RWPE2 (cell line): ENCODE data around the gene GBA2.

ENCODE experiments used
- ATAC-seq: fragments of 200-7000 bp; cut with Tn5 transposase; 3 replicates; pipeline ENCODE4 v1.9.1; 2021; ENCODE audit warnings: low read depth
- DNase-seq: peaks from one replicate; pipeline ENCODE4 v3.0.0-alpha.2; 2020; ENCODE audit warnings: low spot score
- H3K27ac ChIP-seq: fragments of 450-650 bp; 2 replicates; pipeline ENCODE4 v1.5.1; 2017; ENCODE audit warnings: mild to moderate bottlenecking; ENCODE audit not compliant: poor library complexity, severe bottlenecking
- H3K27me3 ChIP-seq: fragments of 250-450 bp; sonication (Bioruptor Pico); 2 replicates; pipeline ENCODE4 v1.5.1; 2021; ENCODE audit warnings: mild to moderate bottlenecking, moderate library complexity; ENCODE audit not compliant: insufficient read depth, poor library complexity, severe bottlenecking
- H3K36me3 ChIP-seq: fragments of 250-450 bp; sonication (Bioruptor Pico); 2 replicates; pipeline ENCODE4 v1.5.1; 2020; ENCODE audit warnings: low read depth, mild to moderate bottlenecking, moderate library complexity
- H3K4me1 ChIP-seq: fragments of 250-450 bp; sonication (Bioruptor Pico); 2 replicates; pipeline ENCODE4 v1.5.1; 2021; ENCODE audit warnings: mild to moderate bottlenecking, moderate library complexity; ENCODE audit not compliant: insufficient read depth, poor library complexity, severe bottlenecking
- H3K4me3 ChIP-seq: fragments of 250-450 bp; sonication (Bioruptor Pico); 2 replicates; pipeline ENCODE4 v1.5.1; 2021; ENCODE audit warnings: mild to moderate bottlenecking, moderate library complexity; ENCODE audit not compliant: severe bottlenecking
- H3K9me3 ChIP-seq: fragments of 250-450 bp; sonication (Bioruptor Pico); 2 replicates; pipeline ENCODE4 v1.5.1; 2021; ENCODE audit warnings: mild to moderate bottlenecking, moderate library complexity; ENCODE audit not compliant: severe bottlenecking
- CTCF ChIP-seq: fragments of 450-650 bp; IDR thresholded peaks from one replicate; pipeline ENCODE4 v1.5.1; 2017; ENCODE audit warnings: mild to moderate bottlenecking, moderate library complexity; ENCODE audit not compliant: poor library complexity, severe bottlenecking

The GBA2 gene

GRCh38 chr9:35732800-35733541, 16.1 kb downstream of the GBA2 start:
- H3K27me3 ChIP-seq = no peaks in the 10 kb centered on the region
- peak overlapping the region; percentile 87 for H3K27ac ChIP-seq
- ATAC-seq = peak; percentile 20; the same call in 2 of the 3 replicates
- TF ChIP-seq CTCF = peak; percentile 50
- peak overlapping the region; percentile 63 for H3K4me3 ChIP-seq
- DNase-seq = no peak
- no peaks in the 10 kb centered on the region for H3K9me3 ChIP-seq
- H3K4me1 ChIP-seq = peaks cover 30% of the 10 kb centered on the region
- peaks cover 54% of the 10 kb centered on the region for H3K36me3 ChIP-seq

GRCh38 chr9:35732185-35732799, 16.7 kb downstream of the GBA2 start, which contains the start of the genes CREB3 and TLN1:
TSS of gene CREB3 (plus strand) at chr9:35732666. CDS start at chr9:35732773, 107 bp downstream.
TSS of gene TLN1 (minus strand) at chr9:35732195. CDS start at chr9:35725694, 6,501 bp downstream.
- H3K4me1 ChIP-seq = peaks cover 37% of the 10 kb centered on the region
- TF ChIP-seq CTCF = peak; percentile 46

GRCh38 chr9:35731415-35732184, 17.4 kb downstream of the GBA2 start:
- DNase-seq = no peak
- Histone ChIP-seq H3K27ac (peak overlapping the region; percentile 87), H3K36me3 (peaks cover 52% of the 10 kb centered on the region), H3K4me3 (peak overlapping the region; percentile 63), H3K27me3 (no peaks in the 10 kb centered on the region), H3K4me1 (peaks cover 40% of the 10 kb centered on the region), H3K9me3 (no peaks in the 10 kb centered on the region)
- ATAC-seq = no peak
- no peak for TF ChIP-seq CTCF

More at GRCh38 chr9:35732185-35732799, 16.7 kb downstream of the GBA2 start, which contains the start of the genes CREB3 and TLN1:
- H3K27ac ChIP-seq = peak within 1 kb of the TSS; percentile 87
- H3K36me3 ChIP-seq = peaks cover 55% of the 10 kb centered on the region
- no peaks in the 10 kb centered on the region for H3K9me3 ChIP-seq
- peak within 1 kb of the TSS; percentile 63 for H3K4me3 ChIP-seq
- no peaks in the 10 kb centered on the region for H3K27me3 ChIP-seq
- ATAC-seq = peak; percentile 83
- DNase-seq = peak; percentile 98

GRCh38 chr9:35730486-35730854, 18.6 kb downstream of the GBA2 start:
- no peak for DNase-seq
- Histone ChIP-seq H3K36me3 (peaks cover 52% of the 10 kb centered on the region), H3K4me3 (peak overlapping the region; percentile 63), H3K4me1 (peaks cover 40% of the 10 kb centered on the region), H3K27ac (peak overlapping the region; percentile 87), H3K9me3 (no peaks in the 10 kb centered on the region), H3K27me3 (no peaks in the 10 kb centered on the region)
- ATAC-seq = no peak
- no peak for TF ChIP-seq CTCF
